Activated T-cell treated with anti-CD3 and anti-CD28 coated beads, Interleukin-2, amount 50 U/mL, for 4 hours (primary cell): ENCODE measurements around the gene CACNG5. TPM values are rescaled to one million over a fixed set of nuclear protein-coding genes. Genes with fewer than 3 reads are reported as not detected.

Experiments
- ATAC-seq, 2 donors: fragments of 200-7000 bp; cut with Tn5 transposase; one replicate each; pipeline ENCODE4 v1.10.0; 2021
- DNase-seq: peaks from one replicate; pipeline ENCODE4 v3.0.0-alpha.2; 2020
- H3K27me3 Mint-ChIP-seq: one replicate; pipeline ENCODE4 v1.8.0; 2021; ENCODE audit warnings: low read depth, mixed read lengths
- H3K36me3 Mint-ChIP-seq: one replicate; pipeline ENCODE4 v1.8.0; 2022; ENCODE audit warnings: mixed read lengths; ENCODE audit not compliant: insufficient read depth
- H3K4me1 Mint-ChIP-seq: one replicate; pipeline ENCODE4 v1.8.0; 2021; ENCODE audit warnings: low read depth, mixed read lengths
- H3K4me3 Mint-ChIP-seq: one replicate; pipeline ENCODE4 v1.8.0; 2021; ENCODE audit warnings: mild to moderate bottlenecking, moderate library complexity, mixed read lengths
- H3K9me3 Mint-ChIP-seq: one replicate; pipeline ENCODE4 v1.8.0; 2021; ENCODE audit warnings: mixed read lengths
- total RNA-seq, 3 donors: library from RNA; stranded (reverse); gene quantifications; one replicate each; pipeline ENCODE4 v1.2.1, GENCODE V29; 2021

CACNG5 gene
- total RNA-seq, 3 donors from 2014 or later, result not detected

DNA sequence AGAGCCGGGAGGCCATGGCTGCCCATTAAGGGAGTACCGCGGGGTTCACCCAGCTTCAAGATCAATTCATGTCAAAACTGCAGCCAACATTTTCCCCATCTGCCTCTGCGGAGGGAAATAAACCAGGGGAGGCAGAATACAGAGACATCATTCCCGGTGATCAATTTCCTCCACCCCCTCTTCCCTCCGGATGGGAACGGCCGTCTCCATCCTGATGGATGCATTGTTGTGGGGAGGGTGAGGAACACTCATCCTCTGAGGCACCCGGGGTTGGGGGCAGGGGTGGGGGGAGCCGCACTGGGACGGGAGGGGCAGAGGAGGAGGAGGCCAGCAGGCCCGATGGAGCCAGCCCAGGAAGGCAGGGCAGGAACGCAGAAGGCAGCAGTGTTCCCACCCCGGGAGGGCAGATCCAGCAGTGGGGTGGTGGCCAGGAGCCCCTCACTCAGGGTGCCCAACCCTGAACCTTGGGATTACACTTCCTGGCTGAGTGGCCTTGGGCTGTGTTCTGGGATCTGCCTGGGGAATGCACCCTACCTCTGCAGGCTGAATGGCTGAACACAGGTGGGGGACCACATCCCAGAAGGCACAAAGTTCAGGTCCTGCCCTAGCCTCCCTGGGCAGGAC, 14.2 kb downstream of the CACNG5 start:
- Mint-ChIP-seq H3K27me3 (peaks cover 5% of the 10 kb centered on the region), H3K4me3 (no peak overlapping the region), H3K9me3 (no peaks in the 10 kb centered on the region), H3K36me3 (no peaks in the 10 kb centered on the region), H3K4me1 (no peaks in the 10 kb centered on the region)
- no peak for ATAC-seq
- DNase-seq, result no peak

DNA sequence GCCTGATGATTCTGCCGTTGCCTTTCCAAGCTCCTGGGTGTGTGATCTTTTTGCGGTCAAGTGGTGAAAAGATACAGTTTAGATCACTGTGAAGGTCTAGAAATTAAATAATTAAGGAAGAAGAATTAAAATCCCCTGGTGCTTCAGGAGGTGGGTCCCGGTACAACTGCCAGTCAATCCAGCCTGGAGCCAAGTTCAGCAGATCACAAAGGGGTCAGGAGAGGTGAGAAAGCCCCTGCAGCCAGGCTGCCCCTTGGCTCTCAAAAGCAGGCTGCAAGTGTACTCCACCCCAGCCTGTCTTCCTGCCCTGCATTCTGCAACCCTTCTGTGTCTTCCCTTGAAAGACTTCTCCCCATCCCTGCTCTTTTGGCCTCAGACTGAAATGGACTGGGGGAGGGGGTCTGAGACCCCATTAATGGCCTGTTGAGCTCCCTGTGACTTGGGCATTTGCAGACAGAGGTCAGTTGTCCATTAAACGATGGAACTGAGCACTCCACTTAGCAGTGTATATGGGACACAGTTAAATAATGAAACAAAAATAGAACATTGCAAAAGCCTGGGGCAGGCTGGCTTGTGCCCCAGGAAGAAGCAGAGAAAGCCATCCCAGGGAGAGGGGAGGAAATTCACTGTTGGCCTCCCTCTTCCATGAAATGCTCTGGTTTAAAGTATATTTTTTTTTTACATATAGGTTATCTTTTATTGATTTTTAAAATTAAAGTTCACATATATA, 15.1 kb downstream of the CACNG5 start:
- H3K9me3 Mint-ChIP-seq, result no peaks in the 10 kb centered on the region
- DNase-seq, result no peak
- no peaks in the 10 kb centered on the region for H3K36me3 Mint-ChIP-seq
- no peak overlapping the region for H3K4me3 Mint-ChIP-seq
- peaks cover 5% of the 10 kb centered on the region for H3K27me3 Mint-ChIP-seq
- no peak for ATAC-seq
- no peaks in the 10 kb centered on the region for H3K4me1 Mint-ChIP-seq

DNA sequence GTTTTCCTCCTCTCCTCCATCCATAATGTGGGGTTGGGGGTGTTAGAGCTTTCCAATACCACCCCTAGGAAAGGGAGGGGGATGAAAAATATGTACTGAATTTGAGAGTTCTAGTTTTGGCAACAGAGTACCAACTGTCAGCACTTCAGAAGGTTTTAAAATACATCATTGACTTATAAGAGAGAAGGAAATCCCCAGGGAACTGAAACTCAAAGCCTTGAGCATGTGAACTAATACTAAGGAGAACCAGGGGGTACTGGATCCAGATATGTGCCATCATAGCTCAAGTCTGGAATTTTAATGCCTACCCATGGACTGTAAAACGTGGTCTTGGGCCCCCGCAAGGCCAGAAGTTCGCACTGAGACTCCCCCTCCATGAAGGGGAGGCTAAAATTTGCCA, 15.8 kb downstream of the CACNG5 start:
- H3K9me3 Mint-ChIP-seq, result no peaks in the 10 kb centered on the region
- DNase-seq, result no peak
- H3K4me3 Mint-ChIP-seq, result no peak overlapping the region
- H3K36me3 Mint-ChIP-seq, result no peaks in the 10 kb centered on the region
- no peak for ATAC-seq
- H3K4me1 Mint-ChIP-seq, result no peaks in the 10 kb centered on the region
- H3K27me3 Mint-ChIP-seq, result peaks cover 3% of the 10 kb centered on the region

DNA sequence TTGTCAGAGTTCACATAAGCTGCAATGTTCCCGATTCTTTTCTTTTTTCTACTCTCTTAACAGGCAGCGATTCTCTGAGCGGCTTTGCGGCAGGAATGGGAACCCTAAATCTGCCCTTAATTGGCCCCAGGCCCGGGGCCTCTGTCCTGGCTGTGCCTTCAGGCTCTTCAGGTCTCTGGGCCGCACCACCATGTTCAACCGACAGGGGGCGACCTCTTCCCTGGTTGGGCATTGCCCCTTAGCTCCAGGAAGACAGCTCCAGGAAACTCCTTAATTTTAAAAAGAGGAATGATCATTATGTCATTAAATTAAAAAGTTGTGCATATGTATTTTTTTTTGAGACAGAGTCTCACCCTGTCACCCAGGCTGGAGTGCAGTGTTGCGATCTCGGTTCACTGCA, 20.3 kb downstream of the CACNG5 start:
- H3K27me3 Mint-ChIP-seq, result peaks cover 2% of the 10 kb centered on the region
- H3K4me1 Mint-ChIP-seq, result peaks cover 2% of the 10 kb centered on the region
- peaks cover 1% of the 10 kb centered on the region for H3K9me3 Mint-ChIP-seq
- H3K4me3 Mint-ChIP-seq, result no peak overlapping the region
- ATAC-seq (no peak), DNase-seq (peak; percentile 25)
- H3K36me3 Mint-ChIP-seq, result no peaks in the 10 kb centered on the region

DNA sequence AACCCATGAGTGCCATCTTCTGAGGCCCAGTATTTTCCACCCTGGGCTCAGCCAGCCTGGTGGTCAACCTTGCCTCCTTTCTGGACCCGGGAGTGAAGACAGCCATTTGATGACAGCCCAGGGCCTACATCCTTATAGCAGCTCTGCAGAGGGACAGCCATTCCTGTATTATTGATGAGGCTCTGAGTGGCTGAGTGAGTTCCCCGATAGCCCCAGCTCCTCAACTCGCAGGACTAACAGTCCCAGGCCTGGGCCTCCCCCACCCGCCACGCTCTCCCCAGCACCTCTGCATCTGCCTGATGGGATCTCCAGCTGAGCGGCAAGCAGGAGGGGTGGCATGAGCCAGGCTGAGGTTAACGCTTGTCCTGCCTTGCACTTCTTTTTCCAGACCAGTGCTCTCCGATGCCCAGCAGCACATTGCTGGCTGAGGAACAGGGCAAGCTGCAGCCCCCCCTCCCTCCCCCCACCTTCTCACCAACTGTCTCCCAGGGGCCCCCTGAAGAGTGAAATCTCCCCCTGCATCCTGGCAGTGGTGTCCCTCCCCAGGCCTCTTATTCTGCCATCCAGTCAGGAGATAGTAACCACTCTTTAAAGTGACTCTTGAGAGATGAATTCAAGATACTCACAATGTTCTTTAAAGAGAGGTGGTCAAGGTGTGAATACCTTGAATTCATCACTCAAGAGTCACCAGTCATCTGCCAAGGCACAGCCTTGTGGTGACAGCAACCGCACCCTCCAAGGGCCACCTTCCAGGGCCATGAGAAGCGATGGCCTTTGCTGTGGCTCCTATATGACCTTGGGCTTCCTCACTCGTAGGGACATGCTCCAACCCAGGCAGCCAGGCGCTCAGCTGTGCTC, 23.5 kb downstream of the CACNG5 start:
- Mint-ChIP-seq H3K27me3 (peaks cover 5% of the 10 kb centered on the region), H3K36me3 (no peaks in the 10 kb centered on the region), H3K4me3 (no peak overlapping the region), H3K4me1 (peaks cover 2% of the 10 kb centered on the region), H3K9me3 (peaks cover 3% of the 10 kb centered on the region)
- no peak for ATAC-seq
- DNase-seq, result no peak

DNA sequence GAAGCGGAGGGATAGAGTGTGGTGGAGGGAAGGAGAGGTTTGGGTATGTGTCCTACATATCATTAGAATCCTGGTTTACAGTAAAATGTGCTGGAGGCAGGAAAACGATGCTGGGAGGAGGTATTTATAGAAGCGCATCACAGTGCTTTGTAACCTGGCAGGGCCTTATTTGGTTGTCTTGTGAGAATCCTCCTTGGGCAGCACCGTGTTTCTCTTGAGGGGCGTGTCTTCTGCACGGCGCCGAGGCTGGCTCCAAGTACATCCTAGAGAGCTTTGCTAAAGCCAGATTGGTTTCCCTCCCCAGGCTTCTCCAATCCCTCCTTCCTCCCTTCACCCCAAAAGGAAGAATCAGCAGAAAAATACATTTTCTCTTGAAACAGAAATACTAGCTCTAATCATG, 24.4 kb downstream of the CACNG5 start:
- ATAC-seq, result no peak
- Mint-ChIP-seq H3K36me3 (no peaks in the 10 kb centered on the region), H3K4me3 (no peak overlapping the region)

DNA sequence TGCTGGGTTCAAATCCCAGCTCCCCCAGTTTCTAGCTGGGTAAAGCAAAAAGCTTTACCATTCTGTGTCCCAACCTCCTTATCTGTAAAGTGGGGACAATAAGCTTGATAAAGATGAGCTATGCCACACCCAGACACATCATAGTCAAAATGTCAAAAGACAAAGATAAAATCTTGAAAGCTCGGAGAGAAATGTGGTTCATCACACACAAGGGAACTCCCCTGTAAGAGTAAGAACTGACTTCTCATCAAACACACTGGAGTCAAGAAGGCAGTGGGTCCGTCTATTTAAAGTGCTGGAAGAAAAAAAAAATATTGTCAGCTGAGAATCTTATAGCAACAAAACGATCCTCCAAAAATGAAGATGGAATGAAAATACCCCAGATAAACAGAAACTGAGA, 25.3 kb downstream of the CACNG5 start:
- H3K4me3 Mint-ChIP-seq, result no peak overlapping the region
- H3K9me3 Mint-ChIP-seq, result peaks cover 8% of the 10 kb centered on the region

More for the DNA sequence above, 24.4 kb downstream of the CACNG5 start:
- Mint-ChIP-seq H3K9me3 (peaks cover 6% of the 10 kb centered on the region), H3K27me3 (peaks cover 5% of the 10 kb centered on the region), H3K4me1 (peaks cover 2% of the 10 kb centered on the region)
- no peak for DNase-seq

DNA sequence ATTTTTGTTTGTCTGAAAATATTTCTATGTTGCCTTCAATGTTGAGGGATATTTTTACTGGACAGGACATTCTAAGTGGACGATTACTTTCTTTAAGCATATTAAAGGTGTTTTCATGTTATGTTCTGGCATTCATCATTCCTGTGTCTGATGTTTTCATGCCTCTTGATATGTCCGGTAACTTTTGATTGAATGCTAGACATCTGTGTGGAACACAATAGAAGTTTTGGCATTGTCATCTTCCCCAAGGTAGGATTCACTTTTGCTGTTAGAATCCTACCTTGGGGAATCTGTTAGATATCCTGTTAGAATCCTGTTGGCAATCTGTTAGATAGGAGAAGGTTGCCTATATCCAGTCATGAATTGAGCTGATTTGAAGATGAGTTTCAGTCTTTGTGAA, 28.9 kb downstream of the CACNG5 start:
- no peak for ATAC-seq
- Mint-ChIP-seq H3K27me3 (peaks cover 15% of the 10 kb centered on the region), H3K4me1 (peaks cover 2% of the 10 kb centered on the region), H3K9me3 (peaks cover 13% of the 10 kb centered on the region), H3K4me3 (no peak overlapping the region), H3K36me3 (no peaks in the 10 kb centered on the region)
- no peak for DNase-seq

More for the DNA sequence above, 25.3 kb downstream of the CACNG5 start:
- Mint-ChIP-seq H3K36me3 (no peaks in the 10 kb centered on the region), H3K4me1 (peaks cover 2% of the 10 kb centered on the region), H3K27me3 (peaks cover 5% of the 10 kb centered on the region)
- ATAC-seq, result peak in 1 of 2 donors; percentile 62
- DNase-seq, result no peak

DNA sequence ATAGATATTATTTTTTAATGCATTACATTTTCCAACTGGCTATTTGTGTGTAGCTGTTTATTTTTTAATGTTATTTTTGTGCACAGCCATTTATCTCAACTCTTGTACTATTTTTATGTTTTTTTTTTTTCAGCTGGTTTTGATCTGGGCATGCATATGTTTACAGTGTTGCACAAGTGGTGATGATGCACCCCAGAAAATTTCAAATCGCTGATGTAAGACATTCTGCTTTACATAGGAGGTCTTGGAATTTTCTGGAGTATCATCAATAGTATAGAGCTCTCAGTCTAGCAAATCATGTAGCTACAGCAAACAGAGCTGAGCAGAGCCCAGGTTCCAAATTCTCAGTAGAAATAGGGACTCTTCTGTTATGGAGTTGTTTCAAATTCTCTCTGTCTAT, 30.2 kb downstream of the CACNG5 start:
- Mint-ChIP-seq H3K9me3 (peaks cover 13% of the 10 kb centered on the region), H3K4me3 (no peak overlapping the region), H3K27me3 (peaks cover 22% of the 10 kb centered on the region), H3K36me3 (no peaks in the 10 kb centered on the region), H3K4me1 (no peaks in the 10 kb centered on the region)
- DNase-seq, result no peak
- no peak for ATAC-seq

DNA sequence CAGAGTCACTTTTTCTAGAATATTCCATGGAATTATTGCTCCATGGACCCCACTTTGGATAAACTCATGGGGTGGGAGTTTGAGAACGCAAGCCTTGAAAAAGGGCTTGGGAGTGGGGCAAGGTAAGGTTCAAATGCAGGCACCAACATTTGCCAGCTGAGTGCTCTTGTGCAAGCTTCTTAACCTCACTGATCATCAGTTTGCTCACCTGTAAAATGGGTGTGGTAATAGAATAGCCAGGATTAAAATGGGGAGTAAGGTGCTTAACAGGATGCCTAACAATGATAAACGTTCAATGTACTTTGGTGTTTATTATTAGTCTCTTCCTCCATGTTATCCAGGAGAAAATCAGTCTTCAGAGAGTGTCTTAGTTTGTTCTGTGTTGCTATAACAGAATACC, 39.0 kb downstream of the CACNG5 start:
- peaks cover 3% of the 10 kb centered on the region for H3K9me3 Mint-ChIP-seq
- peaks cover 20% of the 10 kb centered on the region for H3K27me3 Mint-ChIP-seq
- no peaks in the 10 kb centered on the region for H3K36me3 Mint-ChIP-seq
- H3K4me3 Mint-ChIP-seq, result no peak overlapping the region
- no peaks in the 10 kb centered on the region for H3K4me1 Mint-ChIP-seq
- DNase-seq, result no peak
- ATAC-seq, result no peak

DNA sequence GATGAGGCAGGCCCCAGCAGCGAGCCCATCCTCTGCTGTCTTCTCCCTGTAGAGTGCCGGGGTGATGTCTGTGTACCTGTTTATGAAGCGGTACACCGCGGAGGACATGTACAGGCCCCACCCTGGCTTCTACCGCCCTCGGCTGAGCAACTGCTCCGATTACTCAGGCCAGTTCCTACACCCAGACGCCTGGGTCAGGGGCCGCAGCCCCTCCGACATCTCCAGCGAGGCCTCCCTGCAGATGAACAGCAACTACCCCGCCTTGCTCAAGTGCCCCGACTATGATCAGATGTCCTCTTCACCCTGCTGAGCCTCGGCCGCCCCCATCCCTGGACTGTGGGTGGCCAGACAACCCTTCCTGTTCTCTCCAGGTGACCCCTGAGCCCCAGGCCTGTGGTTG, 50.0 kb downstream of the CACNG5 start:
- no peak for DNase-seq
- no peaks in the 10 kb centered on the region for H3K36me3 Mint-ChIP-seq
- ATAC-seq, result no peak
- peaks cover 4% of the 10 kb centered on the region for H3K27me3 Mint-ChIP-seq
- no peaks in the 10 kb centered on the region for H3K4me1 Mint-ChIP-seq
- H3K9me3 Mint-ChIP-seq, result peaks cover under 1% of the 10 kb centered on the region
- no peak overlapping the region for H3K4me3 Mint-ChIP-seq

DNA sequence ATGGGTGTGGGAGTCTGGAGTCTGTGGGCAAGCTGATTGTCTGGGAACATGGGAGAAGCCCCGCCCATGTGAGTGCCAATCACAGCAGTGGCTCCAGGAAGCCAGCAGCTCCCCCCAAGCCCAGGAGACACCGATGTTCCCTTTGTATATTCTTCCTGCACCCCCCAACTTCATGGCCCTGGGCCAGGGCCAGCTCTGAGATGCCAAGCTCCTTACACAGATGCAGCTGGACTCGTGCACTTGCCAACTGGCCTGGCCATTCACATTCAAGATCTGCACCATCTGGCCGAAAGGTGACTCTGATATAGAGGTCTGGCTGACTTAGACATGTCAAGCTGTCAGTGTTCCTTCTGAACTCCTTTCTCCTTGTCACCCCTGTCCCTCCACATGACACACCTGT, 50.5 kb downstream of the CACNG5 start:
- Mint-ChIP-seq H3K9me3 (no peaks in the 10 kb centered on the region), H3K36me3 (no peaks in the 10 kb centered on the region), H3K27me3 (peaks cover 4% of the 10 kb centered on the region), H3K4me1 (no peaks in the 10 kb centered on the region), H3K4me3 (no peak overlapping the region)
- DNase-seq (no peak), ATAC-seq (no peak)

DNA sequence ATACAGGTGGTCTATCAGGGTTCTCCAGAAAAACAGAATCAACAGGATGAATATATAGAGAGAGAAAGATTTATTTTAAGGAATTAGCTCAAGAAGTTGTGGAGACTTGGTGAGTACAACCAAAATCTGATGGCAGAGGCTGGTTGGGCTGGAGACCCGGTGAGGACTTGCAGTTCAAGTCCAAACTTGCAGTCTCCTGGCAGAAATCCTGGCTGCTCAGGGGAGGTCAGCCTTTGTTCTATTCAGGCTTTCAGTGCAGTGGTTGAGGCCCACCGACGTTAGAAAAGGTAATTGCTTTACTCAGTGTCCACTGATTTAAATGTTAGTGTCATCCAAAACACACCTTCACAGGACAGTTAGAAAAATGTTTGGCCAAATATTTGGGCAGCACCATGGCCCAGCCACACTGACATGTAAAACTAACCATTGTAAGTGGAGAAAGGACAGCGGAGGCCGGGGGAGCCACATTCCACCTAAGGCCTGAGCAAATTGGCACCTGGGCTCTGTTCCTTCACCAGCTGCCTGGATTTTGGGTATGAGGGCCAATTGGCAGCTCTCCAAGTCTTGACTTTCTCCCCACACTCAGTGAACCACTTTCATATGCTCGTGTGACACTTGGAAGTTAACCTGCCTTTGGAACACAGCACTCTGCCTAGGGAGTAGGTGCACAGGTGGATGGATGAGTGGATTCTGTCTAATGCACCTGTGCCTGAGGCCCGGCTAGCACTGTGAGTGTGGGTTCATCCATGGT, 54.7 kb downstream of the CACNG5 start:
- no peak for ATAC-seq
- H3K27me3 Mint-ChIP-seq, result peaks cover 2% of the 10 kb centered on the region
- no peak overlapping the region for H3K4me3 Mint-ChIP-seq
- H3K36me3 Mint-ChIP-seq, result no peaks in the 10 kb centered on the region
- no peaks in the 10 kb centered on the region for H3K4me1 Mint-ChIP-seq
- DNase-seq, result no peak
- H3K9me3 Mint-ChIP-seq, result no peaks in the 10 kb centered on the region

DNA sequence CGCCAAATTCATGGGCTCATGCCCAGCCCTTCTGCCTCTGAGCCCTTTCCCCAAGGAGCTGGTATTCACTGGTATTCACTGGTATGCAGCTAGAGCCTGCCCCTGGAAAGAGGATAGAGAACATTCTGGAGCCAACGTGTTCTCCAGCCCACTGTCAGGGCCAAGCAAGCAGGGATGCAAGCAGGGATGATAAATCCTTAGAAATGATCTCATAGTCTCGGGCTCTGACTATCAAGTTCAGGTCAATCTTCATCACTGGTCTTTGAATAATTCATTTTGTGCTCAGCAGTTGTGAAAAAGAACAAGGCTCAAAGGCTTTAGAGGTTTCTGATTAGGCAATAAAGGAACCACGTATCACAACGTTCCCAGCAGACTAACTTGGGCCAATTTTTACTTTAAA, 57.3 kb downstream of the CACNG5 start:
- H3K27me3 Mint-ChIP-seq, result peaks cover 2% of the 10 kb centered on the region
- ATAC-seq (no peak), DNase-seq (no peak)
- H3K4me3 Mint-ChIP-seq, result no peak overlapping the region
- H3K4me1 Mint-ChIP-seq, result no peaks in the 10 kb centered on the region
- H3K36me3 Mint-ChIP-seq, result no peaks in the 10 kb centered on the region
- no peaks in the 10 kb centered on the region for H3K9me3 Mint-ChIP-seq
